AG04449 (cell line): ENCODE measurements around the gene C12orf57.
A peak's percentile ranks its signal among the peaks of the same experiment; 100 is the strongest.

Experiments used
- CTCF ChIA-PET: fragments of 350-600 bp; formaldehyde crosslinking; extraction: SDS; loops from one replicate; lab custom pipeline; 2021; ENCODE audit warnings: antibody characterized with exemption; lab: Yijun Ruan, JAX
- POLR2A ChIA-PET: fragments of 400-600, 350-600 bp; formaldehyde crosslinking; extraction: SDS; loops from one replicate; lab custom pipeline; 2020; ENCODE audit warnings: antibody characterized with exemption, inconsistent platforms; lab: Yijun Ruan, JAX
- DNase-seq: peaks from one replicate; pipeline ENCODE4 v3.0.0-alpha.2; 2010; ENCODE audit warnings: low read depth, low spot score
- H3K4me3 ChIP-seq: 2 replicates; pipeline ENCODE4 v1.5.1; 2011; ENCODE audit warnings: low read depth, mild to moderate bottlenecking, control low read depth, low read length
- CTCF ChIP-seq: IDR thresholded peaks from one replicate; pipeline ENCODE4 v1.5.1; 2011; ENCODE audit warnings: mild to moderate bottlenecking, moderate library complexity, low read length, control low read depth, inconsistent platforms; ENCODE audit not compliant: insufficient read depth; ENCODE audit errors: missing control alignments

C12orf57 gene

GRCh38 chr12:6923851-6924250 lies 20.0 kb upstream of the C12orf57 start:
- no peak for DNase-seq
- no peak for TF ChIP-seq CTCF
- POLR2A ChIA-PET = interaction anchor here (3.4 to 4.6 kb wide), 2 partner anchors 14 to 21 kb away, joined by 18 to 46 read pairs; partner anchors contain the start of genes C12orf57 and RNU7-1
- no peak overlapping the region for H3K4me3 ChIP-seq
- CTCF ChIA-PET = interaction anchor here (0.7 to 9.0 kb wide), 25 partner anchors 10 to 223 kb away, joined by 3 to 164 read pairs (median 5); partner anchors contain the start of genes C12orf57, C1RL, ENO2 and LRRC23

- no peak for DNase-seq
- H3K4me3 ChIP-seq = no peak overlapping the region; the same call in 1 of the 2 replicates
- ChIA-PET CTCF (interaction anchor here (1.0 to 9.0 kb wide), 18 partner anchors 11 to 188 kb away, joined by 3 to 164 read pairs (median 9); partner anchors contain the start of genes C12orf57, C1S, ENO2 and LPCAT3), POLR2A (interaction anchor here (0.6 to 4.6 kb wide), 11 partner anchors 10 to 158 kb away, joined by 3 to 46 read pairs (median 4); partner anchors contain the start of genes C12orf57, ENO2, RNU7-1 and SPSB2)
- no peak for TF ChIP-seq CTCF
These were observed 18.6 kb upstream of the C12orf57 start for GRCh38 chr12:6925239-6925539.

- peak overlapping the region; percentile 83 for H3K4me3 ChIP-seq
- TF ChIP-seq CTCF = no peak
- POLR2A ChIA-PET = interaction anchor here (0.6 to 4.6 kb wide), 13 partner anchors 9 to 158 kb away, joined by 3 to 46 read pairs (median 4); partner anchors contain the start of genes C12orf57, C1S, ENO2 and RNU7-1
- CTCF ChIA-PET = interaction anchor here (1.0 to 9.0 kb wide), 18 partner anchors 11 to 187 kb away, joined by 3 to 164 read pairs (median 9); partner anchors contain the start of genes C12orf57, C1S, ENO2 and LPCAT3
- DNase-seq = peak; percentile 70
These were observed 18.1 kb upstream of the C12orf57 start for GRCh38 chr12:6925540-6926279.

- peak within 1 kb of the TSS; percentile 83 for H3K4me3 ChIP-seq
- DNase-seq = no peak
- CTCF ChIA-PET = interaction anchor here (1.4 to 9.0 kb wide), 8 partner anchors 9 to 41 kb away, joined by 3 to 164 read pairs (median 38); partner anchors contain the start of genes C12orf57, ENO2 and RNU7-1
- no peak for TF ChIP-seq CTCF
- POLR2A ChIA-PET = interaction anchor here (0.8 to 4.6 kb wide), 4 partner anchors 11 to 262 kb away, joined by 3 to 46 read pairs (median 10); partner anchors contain the start of genes C12orf57, PEX5 and RNU7-1
These were observed 16.3 kb upstream of the C12orf57 start, which contains the start of gene ATN1 for GRCh38 chr12:6927379-6928021. Gene ATN1 (plus strand): TSS chr12:6927959. CDS start chr12:6934002, 6,043 bp downstream.

GRCh38 chr12:6928022-6928702 lies 15.7 kb upstream of the C12orf57 start:
- no peak for TF ChIP-seq CTCF
- DNase-seq = no peak
- POLR2A ChIA-PET = interaction anchor here (0.5 to 2.6 kb wide), 6 partner anchors 10 to 261 kb away, joined by 3 to 19 read pairs (median 4); partner anchors contain the start of genes C12orf57, PEX5, RNU7-1 and SPSB2
- H3K4me3 ChIP-seq = peak overlapping the region; percentile 83
- CTCF ChIA-PET = interaction anchor here (1.4 to 9.0 kb wide), 5 partner anchors 10 to 40 kb away, joined by 3 to 164 read pairs (median 10); partner anchors contain the start of gene ENO2
